Measurements from ENCODE around the gene TOX2.
A peak's percentile ranks its signal among the peaks of the same experiment; 100 is the strongest.

TOX2 gene

DNA sequence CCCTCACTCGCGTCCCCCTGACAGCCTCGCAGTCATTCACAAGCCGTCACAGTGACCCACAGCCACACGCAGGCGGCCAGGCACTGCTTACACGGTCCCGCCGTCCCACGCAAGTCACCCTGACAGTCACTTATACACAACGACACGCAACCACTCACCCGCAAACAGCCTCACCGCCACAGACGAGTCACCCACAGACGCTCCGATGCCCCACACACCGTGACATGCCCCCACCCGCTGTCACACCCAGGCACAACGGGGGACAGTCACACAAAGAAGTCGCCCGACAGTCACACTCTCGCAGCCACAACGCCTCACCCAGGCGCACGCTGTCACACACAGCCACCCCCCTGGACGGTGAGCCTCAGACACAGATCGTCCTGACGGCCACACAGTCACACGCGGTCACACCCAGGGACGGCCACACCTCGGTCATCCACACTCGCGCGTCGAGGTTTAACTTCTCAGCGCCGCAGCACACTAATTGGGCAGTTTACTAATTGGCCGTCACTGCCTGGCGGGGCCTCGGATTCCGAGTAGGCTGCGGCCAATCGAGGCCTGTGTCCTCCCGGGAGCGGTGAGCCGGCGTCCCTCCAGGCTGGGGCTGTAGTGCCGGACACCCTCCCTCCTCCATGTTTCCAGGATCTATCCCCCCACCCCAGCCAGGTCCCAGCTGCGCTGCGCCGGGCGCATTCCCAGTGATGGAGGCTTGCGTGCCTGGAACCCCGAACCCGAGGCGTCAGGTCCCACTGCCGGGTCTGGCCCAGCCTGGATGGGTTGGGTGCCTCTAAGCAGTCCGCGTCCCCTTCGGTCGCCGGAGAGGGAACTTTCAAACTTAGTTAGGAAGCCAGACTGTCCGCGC, 790 bp downstream of the TOX2 start:
- DNase-seq (ENCODE audit: low spot score): peak; percentile 64

DNA sequence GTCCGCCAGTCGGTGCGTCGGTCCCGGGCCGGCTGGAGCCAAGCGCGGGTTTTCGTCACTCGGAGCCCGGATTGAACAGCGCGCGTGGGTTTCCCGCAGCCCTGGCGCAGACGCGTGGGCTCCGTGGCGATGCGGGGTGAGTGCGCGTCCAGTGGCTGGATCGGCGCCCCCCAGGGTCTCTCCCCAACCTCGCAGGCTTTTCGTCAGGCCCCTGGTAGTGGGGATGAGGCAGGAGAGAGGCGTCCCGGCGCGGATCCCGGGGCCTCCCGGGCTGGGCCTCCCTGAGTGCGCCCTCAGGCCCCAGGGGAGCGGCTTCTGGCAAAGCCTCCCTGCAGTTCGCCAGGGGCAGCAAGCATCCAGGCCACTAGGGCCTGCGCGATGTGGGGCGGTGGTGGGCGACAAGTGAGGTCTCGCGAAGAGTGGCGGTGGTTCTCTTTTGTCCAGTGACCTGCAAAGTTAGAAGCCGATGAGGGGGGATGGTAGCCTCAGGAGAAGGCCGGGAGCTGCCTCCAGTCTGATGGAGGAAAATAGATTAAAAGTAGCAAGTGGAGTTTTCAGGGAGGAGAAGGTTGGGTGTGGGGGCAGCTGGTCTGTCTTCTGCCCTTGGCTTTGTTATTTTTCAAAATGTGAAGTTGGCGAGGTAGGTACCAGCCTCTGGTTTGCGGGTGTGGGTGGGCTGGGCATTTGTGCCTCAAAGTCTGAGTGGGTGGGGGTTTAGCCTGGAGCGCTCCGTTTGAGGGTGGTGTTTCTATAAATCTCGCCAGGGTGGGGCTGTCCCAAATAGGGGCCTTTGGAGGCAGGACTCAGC, 1.6 kb downstream of the TOX2 start:
- DNase-seq (ENCODE audit: low spot score): no peak

- no peak for DNase-seq (ENCODE audit: low spot score)
These were observed 2.3 kb downstream of the TOX2 start for GRCh38 chr20:43916881-43917371.

DNA sequence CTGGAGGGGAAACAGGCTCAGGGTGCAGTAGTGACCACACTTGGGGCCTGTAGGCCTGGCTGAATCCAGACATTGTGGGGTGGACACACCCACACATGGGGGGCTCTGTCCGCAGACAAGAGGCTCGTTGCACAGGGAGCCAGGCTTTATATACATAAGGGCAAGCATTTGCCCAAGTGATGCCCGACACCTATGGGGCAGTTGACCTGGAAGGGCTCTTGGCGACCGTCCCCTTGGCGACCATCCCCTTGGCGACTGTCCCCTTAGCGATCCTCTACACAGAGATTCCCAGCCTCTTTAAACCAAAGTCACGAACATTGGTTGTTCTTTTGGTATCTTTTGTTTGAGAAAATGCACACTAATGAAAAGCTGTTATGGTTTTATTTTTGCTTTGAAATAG, 2.7 kb downstream of the TOX2 start:
- no peak for DNase-seq (ENCODE audit: low spot score)

DNA sequence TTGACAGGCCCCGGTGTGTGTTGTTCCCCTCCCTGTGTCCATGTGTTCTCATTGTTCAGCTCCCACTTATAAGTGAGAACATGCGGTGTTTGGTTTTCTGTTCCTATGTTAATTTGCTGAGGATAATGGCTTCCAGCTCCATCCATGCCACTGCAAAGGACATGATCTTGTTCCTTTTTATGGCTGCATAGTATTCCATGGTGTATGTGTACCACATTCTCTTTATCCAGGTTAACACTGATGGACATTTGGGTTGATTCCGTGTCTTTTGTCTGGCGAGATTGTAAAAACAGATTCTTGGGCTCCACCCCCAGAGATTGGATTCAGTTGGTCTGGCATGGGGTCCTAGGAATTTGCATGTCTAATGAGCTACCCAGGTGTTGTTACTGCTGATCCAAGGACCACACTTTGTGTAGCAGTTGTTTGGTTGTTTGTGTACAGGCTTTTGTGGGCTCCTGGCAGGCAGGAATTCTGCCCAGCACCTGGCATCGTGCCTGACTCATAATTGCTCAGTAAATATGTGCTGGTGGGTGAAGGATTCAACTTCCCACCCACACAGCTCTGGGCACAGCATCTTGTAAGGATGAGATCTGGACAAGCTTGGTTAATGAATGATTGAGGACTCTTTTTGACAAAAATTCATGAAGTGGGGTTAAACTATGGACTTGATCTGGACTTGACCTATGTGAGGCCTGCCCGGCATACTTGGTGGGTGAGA, 5.2 kb downstream of the TOX2 start:
- DNase-seq (ENCODE audit: low spot score): no peak

- no peak for DNase-seq (ENCODE audit: low spot score)
These were observed 6.1 kb downstream of the TOX2 start for GRCh38 chr20:43920797-43921196.

DNA sequence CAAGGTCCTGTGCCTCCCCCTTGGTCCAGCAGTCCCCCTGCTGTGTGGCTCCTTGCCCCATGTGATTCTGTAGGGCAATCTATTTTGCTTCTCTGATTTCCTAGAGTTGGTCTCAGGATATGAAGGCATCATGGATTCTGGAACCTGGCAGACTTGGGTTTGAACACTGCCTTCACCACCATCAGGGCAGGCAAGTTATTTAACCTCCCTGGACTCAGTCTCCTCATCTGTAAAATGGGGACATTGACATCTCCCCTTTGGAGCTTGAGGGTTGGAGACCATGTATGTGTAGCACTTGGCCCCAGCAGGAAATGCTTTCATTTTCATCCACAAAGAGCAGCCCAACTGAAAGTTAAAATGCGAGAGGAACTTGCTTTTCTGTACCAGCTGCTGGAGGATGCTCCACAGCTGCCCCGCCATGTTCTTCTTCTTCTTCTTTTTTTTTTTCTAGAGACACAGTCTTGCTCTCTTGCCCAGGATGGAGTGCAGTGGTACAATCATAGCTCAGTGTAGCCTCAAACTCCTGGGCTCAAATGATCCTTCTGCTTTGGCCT, 6.7 kb downstream of the TOX2 start:
- DNase-seq (ENCODE audit: low spot score): no peak

GRCh38 chr20:43922614-43923013, 8.0 kb downstream of the TOX2 start:
- no peak for DNase-seq (ENCODE audit: low spot score)

- DNase-seq (ENCODE audit: low spot score): no peak
These were observed 8.7 kb downstream of the TOX2 start for GRCh38 chr20:43923322-43923721.

DNA sequence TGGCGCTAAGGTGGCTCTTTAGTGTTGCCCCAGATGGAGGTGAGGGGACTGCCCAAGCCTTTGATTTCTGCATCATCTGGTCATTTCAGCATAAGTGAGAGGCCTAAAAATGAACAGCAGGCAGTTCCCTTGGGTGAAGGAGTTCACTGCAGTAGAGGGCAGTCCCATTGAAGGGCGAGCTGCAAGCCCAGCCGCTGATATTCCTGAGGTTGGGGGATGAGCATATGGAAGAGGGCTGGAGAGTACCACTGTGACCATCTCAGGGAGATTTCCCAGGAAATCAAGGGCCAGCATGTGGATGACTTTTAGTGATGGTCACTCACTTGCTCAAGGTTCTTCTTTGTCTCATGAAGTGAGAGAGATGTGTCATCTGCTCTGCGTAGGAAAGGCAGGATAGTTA, 9.3 kb downstream of the TOX2 start:
- no peak for DNase-seq (ENCODE audit: low spot score)

DNA sequence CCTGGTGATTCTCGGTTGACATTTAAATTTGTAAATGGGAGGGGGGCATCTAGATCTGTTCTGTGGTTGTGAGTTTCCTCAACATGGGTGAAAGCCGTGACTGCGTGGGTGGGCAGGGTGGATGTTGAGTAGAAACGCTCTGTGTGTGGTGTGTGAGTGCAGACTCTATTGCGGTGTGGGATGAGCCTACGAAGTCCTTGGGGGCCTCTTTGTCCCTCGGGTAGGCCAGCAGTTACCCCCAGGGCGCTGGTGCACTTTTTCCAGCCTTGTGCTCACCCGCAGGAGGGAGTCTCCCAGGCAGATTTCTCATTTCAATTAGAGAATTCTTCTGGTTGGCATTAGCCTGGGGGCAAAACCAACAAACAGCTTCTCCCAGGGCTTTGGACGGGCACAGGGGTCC, 10.6 kb downstream of the TOX2 start:
- DNase-seq (ENCODE audit: low spot score): no peak

- DNase-seq (ENCODE audit: low spot score): no peak
These were observed 11.1 kb downstream of the TOX2 start for GRCh38 chr20:43925801-43926200.

- DNase-seq (ENCODE audit: low spot score): no peak
These were observed 11.8 kb downstream of the TOX2 start for GRCh38 chr20:43926287-43927050.

GRCh38 chr20:43931976-43932375, 17.3 kb downstream of the TOX2 start:
- no peak for DNase-seq (ENCODE audit: low spot score)

- no peak for DNase-seq (ENCODE audit: low spot score)
These were observed 20.2 kb downstream of the TOX2 start for GRCh38 chr20:43934833-43935232.

GRCh38 chr20:43936104-43936770, 21.6 kb downstream of the TOX2 start:
- DNase-seq (ENCODE audit: low spot score): no peak

- DNase-seq (ENCODE audit: low spot score): no peak
These were observed 22.2 kb downstream of the TOX2 start for GRCh38 chr20:43936805-43937204.

DNA sequence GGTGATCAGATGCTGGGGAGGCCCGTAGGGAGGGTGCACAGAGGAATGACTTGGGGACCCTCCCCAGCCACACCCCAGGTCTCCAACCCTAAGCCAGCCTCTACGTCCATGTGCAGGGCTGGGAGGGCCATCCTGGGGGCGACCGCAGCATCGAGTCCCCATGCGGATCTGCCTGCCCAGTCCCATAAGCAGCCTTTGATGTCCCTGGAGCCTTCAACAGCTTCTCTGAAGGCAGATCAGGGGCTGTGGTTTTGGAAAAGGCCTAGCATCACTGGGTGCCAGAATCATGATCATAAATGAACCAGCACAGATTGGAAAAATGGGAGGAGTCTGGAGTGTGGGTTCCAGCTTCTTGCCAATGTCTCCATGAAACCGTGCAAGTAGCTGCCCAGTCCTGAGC, 22.9 kb downstream of the TOX2 start:
- DNase-seq (ENCODE audit: low spot score): no peak

DNA sequence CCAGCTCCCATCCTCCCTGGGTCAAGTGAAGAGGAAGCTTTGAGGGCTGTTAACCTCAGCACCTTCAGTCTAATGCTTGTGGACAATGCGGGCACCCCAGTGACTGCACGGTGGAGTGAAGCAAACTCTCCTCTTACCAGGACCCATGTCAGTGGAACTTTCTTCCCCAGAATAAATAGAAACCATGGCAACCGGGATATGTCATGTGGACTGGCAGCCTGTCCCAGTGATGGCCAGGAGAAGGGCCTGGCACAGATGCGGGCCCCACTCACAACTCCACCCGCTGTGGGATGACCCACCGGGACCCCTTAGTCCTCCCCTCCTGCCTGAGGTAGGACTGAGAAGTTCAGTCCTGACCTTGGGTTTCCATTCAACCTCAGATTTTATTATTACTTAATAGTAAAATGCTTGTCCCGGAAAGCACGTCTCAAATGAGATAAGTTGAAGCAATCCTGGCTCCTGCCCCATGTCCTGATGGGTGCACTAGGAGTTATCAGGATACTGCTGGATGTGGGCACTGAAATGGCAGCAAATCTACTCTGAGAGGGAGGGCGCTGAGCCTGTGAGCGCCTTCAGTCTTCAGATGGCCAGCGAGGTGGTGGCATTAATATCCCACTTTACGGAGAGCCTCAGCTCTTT, 23.5 kb downstream of the TOX2 start:
- no peak for DNase-seq (ENCODE audit: low spot score)

Data from ecto neural progenitor cell (in vitro differentiated cells).